Neural progenitor cell (in vitro differentiated cells): ENCODE results near the gene P2RY6.

Source experiments
- CTCF ChIP-seq: fragments of 200-600 bp; sonication (generic); IDR thresholded peaks from 2 replicates; pipeline ENCODE4 v1.5.1; 2017; ENCODE audit warnings: antibody characterized with exemption, mild to moderate bottlenecking
- EZH2 ChIP-seq: fragments of 200-600 bp; sonication (generic); IDR thresholded peaks from 2 replicates; pipeline ENCODE4 v1.6.1; 2017; ENCODE audit warnings: antibody characterized with exemption, mild to moderate bottlenecking, moderate library complexity
- EZH2phosphoT487 ChIP-seq: fragments of 200-600 bp; sonication (generic); IDR thresholded peaks from 2 replicates; pipeline ENCODE4 v1.6.1; 2017; ENCODE audit warnings: antibody characterized with exemption

GRCh38 chr11:73291781-73292524 lies 19.8 kb downstream of the P2RY6 start:
- no peak for TF ChIP-seq EZH2
- no peak for TF ChIP-seq CTCF
- no peak for TF ChIP-seq EZH2phosphoT487
